Cardiac fibroblast (primary cell): ENCODE measurements around the gene BCDIN3D.

Experiments
- DNase-seq, 2 donors: peaks; one replicate each; pipeline versions ENCODE4 v3.0.0 to v3.0.0-alpha.2; 2010; ENCODE audit warnings: low read depth in 2 of 2
- H3K4me3 ChIP-seq, 2 donors: replicated peaks in 1 of 2; 1 replicate in 1 of 2; 2 replicates in 1 of 2; pipeline ENCODE4 v1.5.1; 2011; ENCODE audit warnings: low read depth in 2 of 2, low read length in 2 of 2, mild to moderate bottlenecking in 2 of 2, moderate library complexity in 1 of 2
- TF ChIP-seq, protein P1 (sequence below): IDR thresholded peaks from one replicate; pipeline ENCODE4 v1.5.1; 2011; ENCODE audit warnings: low read depth, mild to moderate bottlenecking, low read length, inconsistent platforms

Gene BCDIN3D

DNA sequence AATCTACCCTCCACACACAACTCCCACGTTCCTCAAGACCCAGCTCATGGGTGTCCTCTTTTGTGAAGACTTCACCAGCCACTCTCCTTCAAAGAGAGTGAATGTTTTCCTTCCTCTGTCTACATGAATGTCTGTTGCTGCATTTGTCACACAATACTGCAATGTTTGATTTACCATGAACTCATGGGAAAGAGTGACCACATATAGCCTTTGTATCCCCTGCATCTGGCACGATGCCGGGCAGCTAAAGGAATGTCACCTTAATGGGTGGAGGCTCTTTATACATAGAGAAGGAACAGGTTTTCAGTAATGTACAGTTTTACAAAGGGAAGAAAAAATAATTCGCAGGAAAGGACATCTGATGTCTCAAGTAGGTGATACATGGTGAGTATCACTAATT lies 12.1 kb upstream of the BCDIN3D start:
- DNase-seq = no peak
- TF ChIP-seq, protein P1, sequence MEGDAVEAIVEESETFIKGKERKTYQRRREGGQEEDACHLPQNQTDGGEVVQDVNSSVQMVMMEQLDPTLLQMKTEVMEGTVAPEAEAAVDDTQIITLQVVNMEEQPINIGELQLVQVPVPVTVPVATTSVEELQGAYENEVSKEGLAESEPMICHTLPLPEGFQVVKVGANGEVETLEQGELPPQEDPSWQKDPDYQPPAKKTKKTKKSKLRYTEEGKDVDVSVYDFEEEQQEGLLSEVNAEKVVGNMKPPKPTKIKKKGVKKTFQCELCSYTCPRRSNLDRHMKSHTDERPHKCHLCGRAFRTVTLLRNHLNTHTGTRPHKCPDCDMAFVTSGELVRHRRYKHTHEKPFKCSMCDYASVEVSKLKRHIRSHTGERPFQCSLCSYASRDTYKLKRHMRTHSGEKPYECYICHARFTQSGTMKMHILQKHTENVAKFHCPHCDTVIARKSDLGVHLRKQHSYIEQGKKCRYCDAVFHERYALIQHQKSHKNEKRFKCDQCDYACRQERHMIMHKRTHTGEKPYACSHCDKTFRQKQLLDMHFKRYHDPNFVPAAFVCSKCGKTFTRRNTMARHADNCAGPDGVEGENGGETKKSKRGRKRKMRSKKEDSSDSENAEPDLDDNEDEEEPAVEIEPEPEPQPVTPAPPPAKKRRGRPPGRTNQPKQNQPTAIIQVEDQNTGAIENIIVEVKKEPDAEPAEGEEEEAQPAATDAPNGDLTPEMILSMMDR = no peak
- no peak overlapping the region for H3K4me3 ChIP-seq

DNA sequence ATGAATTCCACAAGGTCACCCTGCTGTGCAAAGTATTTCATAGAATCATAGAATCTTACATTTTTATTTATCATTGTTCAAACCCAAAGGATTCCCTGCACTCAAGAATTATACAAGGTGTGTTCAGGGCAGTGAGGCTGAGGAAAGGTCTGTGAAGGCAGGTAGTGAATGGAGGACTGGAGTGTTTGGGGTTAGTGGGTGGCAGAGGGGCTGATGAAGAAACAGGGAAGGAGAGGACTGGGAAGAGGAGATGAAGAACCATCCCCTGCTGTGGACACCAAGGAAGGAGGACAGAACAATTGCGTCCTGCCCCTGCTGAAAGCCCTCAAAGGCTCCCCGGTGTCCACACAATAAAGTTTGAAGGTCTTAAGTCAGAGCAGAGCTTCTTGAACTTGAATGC lies 10.8 kb upstream of the BCDIN3D start:
- DNase-seq = no peak
- no peak overlapping the region for H3K4me3 ChIP-seq
- TF ChIP-seq, protein P1 = no peak

DNA sequence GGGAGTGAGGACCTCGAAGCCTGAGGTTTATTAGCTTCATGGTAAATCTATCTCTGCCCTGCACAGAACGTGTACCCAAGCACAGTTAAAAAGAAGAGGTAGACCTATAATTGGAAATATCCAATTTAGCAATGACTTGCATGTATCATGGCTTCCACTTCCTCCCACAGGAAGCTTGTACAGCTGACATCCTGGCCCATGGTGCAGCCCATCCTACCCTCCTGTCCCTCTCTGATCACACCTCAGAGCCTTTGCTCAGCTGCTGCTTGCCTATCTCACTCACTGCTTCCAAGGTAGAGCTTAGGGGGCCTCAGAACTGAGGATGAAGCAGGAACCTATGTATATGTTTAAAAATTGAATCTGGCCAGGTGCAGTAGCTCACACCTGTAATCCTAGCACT lies 4.3 kb upstream of the BCDIN3D start:
- TF ChIP-seq, protein P1 = no peak
- DNase-seq = no peak
- H3K4me3 ChIP-seq = no peak overlapping the region

DNA sequence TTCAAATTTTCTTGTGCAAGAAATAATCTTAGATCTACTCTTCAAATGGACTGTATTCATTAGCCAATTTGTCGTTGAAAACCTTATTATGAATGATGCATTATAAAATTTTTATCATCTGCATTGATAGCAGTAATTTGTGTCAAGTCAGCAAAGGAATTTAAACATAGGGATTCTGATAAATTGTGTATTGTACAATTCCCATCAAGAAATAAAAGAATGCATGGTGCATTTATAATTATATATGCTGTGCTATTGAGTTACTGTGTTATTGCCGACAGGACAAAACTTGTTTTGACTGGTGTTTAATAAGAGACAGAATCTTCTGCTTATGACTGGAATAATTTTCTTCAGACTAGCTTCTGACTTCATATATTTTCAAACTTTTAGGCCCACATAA lies 3.1 kb upstream of the BCDIN3D start:
- H3K4me3 ChIP-seq = no peak overlapping the region
- TF ChIP-seq, protein P1 = no peak
- no peak for DNase-seq

DNA sequence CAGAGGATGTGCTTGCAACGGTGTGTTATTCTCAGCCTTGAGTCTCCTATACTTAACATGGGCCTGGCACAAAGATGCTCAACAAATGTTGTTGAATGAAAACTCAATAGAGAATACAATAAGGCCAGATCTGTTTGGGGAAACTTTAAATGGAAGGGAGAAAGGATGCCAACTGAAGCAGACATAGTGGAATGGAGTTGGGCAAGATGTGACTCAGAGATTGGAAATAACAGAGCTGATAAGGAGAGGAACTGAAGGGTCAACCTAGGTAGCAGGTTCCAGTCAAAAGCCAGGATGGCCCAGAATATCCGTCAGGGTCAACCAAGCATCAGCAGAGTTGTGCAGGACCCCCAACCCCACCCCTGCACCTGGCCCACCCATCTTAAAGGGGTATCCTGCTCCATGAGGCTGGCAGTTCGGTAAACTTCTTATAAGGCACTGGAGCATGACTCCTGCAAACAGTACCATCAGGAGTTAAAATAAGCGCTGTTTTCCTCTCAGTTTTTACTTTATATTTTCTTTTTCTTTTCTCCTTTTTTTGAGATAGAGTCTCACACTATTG lies 1.1 kb upstream of the BCDIN3D start:
- TF ChIP-seq, protein P1 = no peak
- DNase-seq = no peak
- no peak overlapping the region for H3K4me3 ChIP-seq

DNA sequence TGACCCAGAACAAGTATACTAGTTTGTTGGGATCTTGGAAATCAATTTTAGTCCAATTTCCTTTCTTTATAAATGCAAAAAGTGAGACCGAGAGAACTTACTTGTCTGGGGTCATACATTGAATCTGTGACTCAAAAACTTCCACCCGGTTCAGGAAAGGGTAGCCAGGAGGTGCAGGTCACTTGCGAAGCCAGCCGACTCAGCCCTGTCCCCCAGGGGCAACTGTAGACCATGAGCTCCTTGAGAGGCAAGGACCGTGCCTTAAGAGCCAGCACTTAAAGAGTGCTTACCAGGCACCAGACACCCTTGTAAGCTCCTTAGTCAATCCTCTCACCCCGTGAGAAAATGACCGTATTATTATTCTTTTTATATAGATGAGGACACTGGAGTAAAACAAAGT lies 505 bp upstream of the BCDIN3D start:
- no peak for DNase-seq
- TF ChIP-seq, protein P1 = no peak
- peak overlapping the region; percentile 67 for H3K4me3 ChIP-seq
